Fibroblast of lung (primary cell): ENCODE data around the gene BCLAF3.

Source experiments
- CTCF ChIP-seq, 2 donors: IDR thresholded peaks in 1 of 2; conservative IDR thresholded peaks in 1 of 2; 1 replicate in 1 of 2; 2 replicates in 1 of 2; pipeline ENCODE4 v1.5.1; 2011 to 2012; ENCODE audit warnings: low read length in 2 of 2, control low read depth in 1 of 2, inconsistent platforms in 1 of 2, low read depth in 1 of 2, mild to moderate bottlenecking in 1 of 2
- EZH2 ChIP-seq: IDR thresholded peaks from 2 replicates; pipeline ENCODE4 v1.5.1; 2012; ENCODE audit warnings: low read length, control low read depth, mild to moderate bottlenecking; ENCODE audit errors: missing control alignments

- TF ChIP-seq CTCF (conservative IDR thresholded peaks at IDR 0.05 in 1 of 2, IDR thresholded peaks at IDR 0.05 in 1 of 2; ENCODE audit: low read depth in 1 of 2, low read length in 2 of 2) = no peak
- TF ChIP-seq EZH2 = no peak
Observed at GRCh38 chrX:19953145-19953544, 37.7 kb downstream of the BCLAF3 start.
